GM06990 (cell line): ENCODE measurements around the gene LCN12.

Experiments
- DNase-seq: peaks from one replicate; pipeline ENCODE4 v3.0.0-alpha.2; 2011; ENCODE audit not compliant: insufficient read length; ENCODE audit errors: extremely low read depth
- H3K27me3 ChIP-seq: replicated peaks from 2 replicates; pipeline ENCODE4 v1.6.0; 2011; ENCODE audit warnings: low read length; ENCODE audit not compliant: control insufficient read depth, insufficient read depth
- H3K36me3 ChIP-seq: 2 replicates; pipeline ENCODE4 v1.5.1; 2011; ENCODE audit warnings: low read length; ENCODE audit not compliant: control insufficient read depth, insufficient read depth
- H3K4me3 ChIP-seq: replicated peaks from 2 replicates; pipeline ENCODE4 v1.5.1; 2011; ENCODE audit warnings: low read depth, mild to moderate bottlenecking, control low read depth, low read length
- CTCF ChIP-seq: IDR thresholded peaks from 2 replicates; pipeline ENCODE4 v1.5.1; 2011; ENCODE audit warnings: low read length, control low read depth, mild to moderate bottlenecking, inconsistent platforms; ENCODE audit not compliant: insufficient read depth, poor library complexity, severe bottlenecking

Gene LCN12

GRCh38 chr9:136979769-136980587, 27.9 kb downstream of the LCN12 start:
- Histone ChIP-seq H3K27me3 (peaks cover 2% of the 10 kb centered on the region; the same call in 1 of the 2 replicates), H3K4me3 (no peak overlapping the region), H3K36me3 (no peaks in the 10 kb centered on the region)
- TF ChIP-seq CTCF: no peak
- no peak for DNase-seq

GRCh38 chr9:136980669-136981478, 28.8 kb downstream of the LCN12 start:
- H3K27me3 ChIP-seq: no peaks in the 10 kb centered on the region; the same call in 1 of the 2 replicates
- H3K36me3 ChIP-seq: no peaks in the 10 kb centered on the region
- no peak for DNase-seq
- no peak for TF ChIP-seq CTCF
- no peak overlapping the region for H3K4me3 ChIP-seq

- Histone ChIP-seq H3K4me3 (no peak overlapping the region), H3K36me3 (no peaks in the 10 kb centered on the region), H3K27me3 (no peaks in the 10 kb centered on the region; the same call in 1 of the 2 replicates)
- no peak for TF ChIP-seq CTCF
- no peak for DNase-seq
These were observed 29.6 kb downstream of the LCN12 start for GRCh38 chr9:136981588-136982231.

- Histone ChIP-seq H3K27me3 (no peaks in the 10 kb centered on the region; the same call in 1 of the 2 replicates), H3K4me3 (no peak within 1 kb of the TSS), H3K36me3 (no peaks in the 10 kb centered on the region)
- no peak for TF ChIP-seq CTCF
- no peak for DNase-seq
These were observed 30.4 kb downstream of the LCN12 start, which contains the start of gene LCNL1 for GRCh38 chr9:136982232-136983051. LCNL1 (plus strand) TSS chr9:136982993; CDS start chr9:136983587, 594 bp downstream.

- no peak for TF ChIP-seq CTCF
- Histone ChIP-seq H3K36me3 (no peaks in the 10 kb centered on the region), H3K27me3 (no peaks in the 10 kb centered on the region; the same call in 1 of the 2 replicates), H3K4me3 (no peak overlapping the region)
- DNase-seq: no peak
These were observed 31.1 kb downstream of the LCN12 start for GRCh38 chr9:136983167-136983566.
